ENCODE measurements around the gene ADGRF1. TPM values are rescaled to one million over a fixed set of nuclear protein-coding genes. Genes with fewer than 3 reads are reported as not detected.
A peak's percentile ranks its signal among the peaks of the same experiment; 100 is the strongest.

ADGRF1 gene
- total and polyA plus RNA-seq, 8 donors: under 0.01 to 13.0 (median 2.0) TPM; not detected in 1

GRCh38 chr6:47073125-47074110 is 31.3 kb upstream of the ADGRF1 start:
- Histone ChIP-seq H3K4me1 (peaks cover 15 to 52% (median 24%) of the 10 kb centered on the region in 4 donors), H3K4me3 (no peak overlapping the region), H3K36me3 (no peaks in the 10 kb centered on the region), H3K9me3 (no peaks in the 10 kb centered on the region), H3K27me3 (no peaks in the 10 kb centered on the region), H3K27ac (no peak overlapping the region)
- intact Hi-C loops (cut with DNase I; ENCODE audit: low total_unique reads): no loop called here
- TF ChIP-seq POLR2AphosphoS5 (IDR thresholded peaks at IDR 0.05): no peak
- no peak for TF ChIP-seq EP300 (IDR thresholded peaks at IDR 0.05)
- peak in 1 of 7 experiments; percentile 14 for TF ChIP-seq CTCF (IDR thresholded peaks at IDR 0.05)
- TF ChIP-seq POLR2A (IDR thresholded peaks at IDR 0.05): no peak
- no peak for DNase-seq
- 73 to 86% (median 74%) methylated on average over 5 of the region's 5 CpGs for WGBS, 5 donors

- Histone ChIP-seq H3K36me3 (no peaks in the 10 kb centered on the region), H3K4me1 (peaks cover 15 to 48% (median 22%) of the 10 kb centered on the region in 4 donors), H3K4me3 (no peak overlapping the region), H3K9me3 (no peaks in the 10 kb centered on the region), H3K27ac (no peak overlapping the region), H3K27me3 (no peaks in the 10 kb centered on the region)
- WGBS, 5 donors: 0 to 30% (median 23%) methylated on average over 1 of the region's 1 CpG
- TF ChIP-seq EP300 (IDR thresholded peaks at IDR 0.05) (no peak), POLR2AphosphoS5 (IDR thresholded peaks at IDR 0.05) (no peak), CTCF (IDR thresholded peaks at IDR 0.05) (no peak)
- no peak for DNase-seq
- intact Hi-C loops (cut with DNase I; ENCODE audit: low total_unique reads): no loop called here
Observed at GRCh38 chr6:47072667-47073066, 30.5 kb upstream of the ADGRF1 start.

- TF ChIP-seq POLR2AphosphoS5 (IDR thresholded peaks at IDR 0.05) (no peak), EP300 (IDR thresholded peaks at IDR 0.05) (no peak), POLR2A (IDR thresholded peaks at IDR 0.05) (no peak), CTCF (IDR thresholded peaks at IDR 0.05) (no peak)
- Histone ChIP-seq H3K4me3 (no peak overlapping the region), H3K4me1 (peaks cover 10 to 39% (median 14%) of the 10 kb centered on the region in 4 donors), H3K27ac (no peak overlapping the region), H3K36me3 (no peaks in the 10 kb centered on the region), H3K9me3 (no peaks in the 10 kb centered on the region), H3K27me3 (no peaks in the 10 kb centered on the region)
- intact Hi-C loops (cut with DNase I; ENCODE audit: low total_unique reads): no loop called here
- no peak for DNase-seq
- 8 to 32% (median 17%) methylated on average over 1 of the region's 1 CpG for WGBS, 5 donors
Observed at GRCh38 chr6:47071681-47072080, 29.5 kb upstream of the ADGRF1 start.

- TF ChIP-seq EP300 (IDR thresholded peaks at IDR 0.05): no peak
- TF ChIP-seq CTCF (IDR thresholded peaks at IDR 0.05): no peak
- no peak for TF ChIP-seq POLR2A (IDR thresholded peaks at IDR 0.05)
- no peak for TF ChIP-seq POLR2AphosphoS5 (IDR thresholded peaks at IDR 0.05)
- intact Hi-C loops (cut with DNase I; ENCODE audit: low total_unique reads): no loop called here
- DNase-seq: no peak
- 95 to 98% (median 97%) methylated on average over 3 of the region's 3 CpGs for WGBS, 5 donors
- Histone ChIP-seq H3K9me3 (no peaks in the 10 kb centered on the region), H3K4me3 (no peak overlapping the region), H3K4me1 (peaks cover 0 to 27% (median 3%) of the 10 kb centered on the region in 4 donors), H3K27ac (no peak overlapping the region), H3K36me3 (no peaks in the 10 kb centered on the region), H3K27me3 (no peaks in the 10 kb centered on the region)
Observed at GRCh38 chr6:47070461-47070860, 28.3 kb upstream of the ADGRF1 start.

Data from stomach (tissue), 9 donors.